ENCODE measurements around the gene TRAPPC2. TPM values are rescaled to one million over a fixed set of nuclear protein-coding genes. Genes with fewer than 3 reads are reported as not detected.

The TRAPPC2 gene
- total RNA-seq, 2 experiments from 2014 or later, result 22.2 to 27.0 TPM

- POLR2A ChIA-PET, result interaction anchor here (0.8 to 1.3 kb wide), 2 partner anchors 18 to 20 kb away, joined by 3 to 4 read pairs; no protein-coding TSS in a partner anchor
- TF ChIP-seq EZH2phosphoT487 (IDR thresholded peaks at IDR 0.05; ENCODE audit: borderline replicate concordance, low read depth, low read length), result no peak
- TF ChIP-seq, protein P1, sequence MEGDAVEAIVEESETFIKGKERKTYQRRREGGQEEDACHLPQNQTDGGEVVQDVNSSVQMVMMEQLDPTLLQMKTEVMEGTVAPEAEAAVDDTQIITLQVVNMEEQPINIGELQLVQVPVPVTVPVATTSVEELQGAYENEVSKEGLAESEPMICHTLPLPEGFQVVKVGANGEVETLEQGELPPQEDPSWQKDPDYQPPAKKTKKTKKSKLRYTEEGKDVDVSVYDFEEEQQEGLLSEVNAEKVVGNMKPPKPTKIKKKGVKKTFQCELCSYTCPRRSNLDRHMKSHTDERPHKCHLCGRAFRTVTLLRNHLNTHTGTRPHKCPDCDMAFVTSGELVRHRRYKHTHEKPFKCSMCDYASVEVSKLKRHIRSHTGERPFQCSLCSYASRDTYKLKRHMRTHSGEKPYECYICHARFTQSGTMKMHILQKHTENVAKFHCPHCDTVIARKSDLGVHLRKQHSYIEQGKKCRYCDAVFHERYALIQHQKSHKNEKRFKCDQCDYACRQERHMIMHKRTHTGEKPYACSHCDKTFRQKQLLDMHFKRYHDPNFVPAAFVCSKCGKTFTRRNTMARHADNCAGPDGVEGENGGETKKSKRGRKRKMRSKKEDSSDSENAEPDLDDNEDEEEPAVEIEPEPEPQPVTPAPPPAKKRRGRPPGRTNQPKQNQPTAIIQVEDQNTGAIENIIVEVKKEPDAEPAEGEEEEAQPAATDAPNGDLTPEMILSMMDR (conservative IDR thresholded peaks at IDR 0.05; ENCODE audit: low read length), result no peak
- Histone ChIP-seq H3K9me2 (ENCODE audit: insufficient read depth, low read length) (no peaks in the 10 kb centered on the region), H3K9me3 (ENCODE audit: low read length) (no peaks in the 10 kb centered on the region), H3K4me2 (ENCODE audit: low read length) (no peak overlapping the region), H3K36me3 (ENCODE audit: insufficient read depth, low read length) (peaks cover 95% of the 10 kb centered on the region), H3K27ac (ENCODE audit: low read depth, low read length, poor library complexity, severe bottlenecking) (no peak overlapping the region), H4K20me1 (ENCODE audit: insufficient read depth, low read length) (no peaks in the 10 kb centered on the region), H2AFZ (ENCODE audit: low read length) (no peak overlapping the region), H3K4me3 (ENCODE audit: low read depth, low read length, poor library complexity, severe bottlenecking) (no peak overlapping the region), H3K79me2 (ENCODE audit: insufficient read depth, low read depth, low read length) (peaks cover 17% of the 10 kb centered on the region), H3K4me1 (ENCODE audit: insufficient read depth, low read length, poor library complexity, severe bottlenecking) (peaks cover 13% of the 10 kb centered on the region)
- CTCF ChIA-PET (ENCODE audit: unreplicated experiment), result no interaction called here
- BruUV-seq (replicated peaks), result no TSS peak
- no peak for DNase-seq (ENCODE audit: low spot score)
- intact Hi-C loops (cut with micrococcal nuclease; ENCODE audit: unreplicated experiment), result no loop called here
Observed at GRCh38 chrX:13716455-13716854, 18.0 kb downstream of the TRAPPC2 start.

DNA sequence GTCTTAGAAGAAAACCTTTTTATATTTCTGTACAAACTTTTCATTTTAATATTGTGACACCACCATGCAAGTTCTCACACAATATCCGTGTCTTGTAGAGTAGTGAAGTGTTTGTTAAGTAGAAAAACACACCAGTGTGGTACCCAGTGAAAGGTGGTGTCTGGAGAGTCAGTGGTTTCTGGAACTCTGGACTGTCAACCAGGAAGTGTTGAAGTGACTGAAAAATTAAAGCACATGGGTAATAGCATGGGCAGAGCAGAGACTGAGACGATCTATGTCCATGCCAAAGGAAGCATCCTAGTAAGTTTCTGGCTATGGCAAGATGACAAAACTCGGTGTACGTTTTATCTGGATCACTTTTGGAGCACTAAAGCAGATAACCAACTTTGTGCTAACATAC lies 23.3 kb downstream of the TRAPPC2 start:
- Histone ChIP-seq H4K20me1 (ENCODE audit: insufficient read depth, low read length) (no peaks in the 10 kb centered on the region), H2AFZ (ENCODE audit: low read length) (no peak overlapping the region), H3K4me3 (ENCODE audit: low read depth, low read length, poor library complexity, severe bottlenecking) (no peak overlapping the region), H3K9me3 (ENCODE audit: low read length) (no peaks in the 10 kb centered on the region), H3K4me1 (ENCODE audit: insufficient read depth, low read length, poor library complexity, severe bottlenecking) (no peaks in the 10 kb centered on the region), H3K27ac (ENCODE audit: low read depth, low read length, poor library complexity, severe bottlenecking) (no peak overlapping the region), H3K9me2 (ENCODE audit: insufficient read depth, low read length) (no peaks in the 10 kb centered on the region), H3K36me3 (ENCODE audit: insufficient read depth, low read length) (peaks cover 89% of the 10 kb centered on the region), H3K79me2 (ENCODE audit: insufficient read depth, low read depth, low read length) (no peaks in the 10 kb centered on the region; the same call in 1 of the 2 replicates), H3K4me2 (ENCODE audit: low read length) (no peak overlapping the region)
- ChIA-PET POLR2A (no interaction called here), CTCF (ENCODE audit: unreplicated experiment) (no interaction called here)
- intact Hi-C loops (cut with micrococcal nuclease; ENCODE audit: unreplicated experiment), result no loop called here
- no TSS peak for BruUV-seq (replicated peaks)
- TF ChIP-seq EZH2phosphoT487 (IDR thresholded peaks at IDR 0.05; ENCODE audit: borderline replicate concordance, low read depth, low read length), result no peak
- TF ChIP-seq, protein P1 (conservative IDR thresholded peaks at IDR 0.05; ENCODE audit: low read length), result no peak
- DNase-seq (ENCODE audit: low spot score), result no peak

DNA sequence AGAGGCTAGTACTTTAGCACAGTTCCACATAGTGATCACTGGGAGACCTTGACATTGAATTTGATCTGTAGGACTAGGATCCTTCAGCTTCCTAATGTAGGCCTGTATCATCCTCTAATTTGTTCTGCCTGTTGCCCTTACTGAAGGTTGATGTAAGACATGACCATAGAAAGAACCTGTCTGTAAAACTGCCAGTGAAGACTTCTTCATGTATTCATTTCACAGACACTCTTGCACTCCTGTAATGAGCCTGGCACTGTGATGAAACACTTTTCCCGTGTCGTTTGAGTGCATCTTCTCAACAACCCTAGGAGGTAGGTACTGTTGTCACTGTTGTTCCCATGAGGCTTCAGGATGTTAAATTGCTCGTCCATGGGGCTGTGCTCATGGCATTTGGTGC lies 30.8 kb downstream of the TRAPPC2 start:
- Histone ChIP-seq H3K4me3 (ENCODE audit: low read depth, low read length, poor library complexity, severe bottlenecking) (no peak overlapping the region), H3K4me2 (ENCODE audit: low read length) (no peak overlapping the region), H3K9me3 (ENCODE audit: low read length) (no peaks in the 10 kb centered on the region), H4K20me1 (ENCODE audit: insufficient read depth, low read length) (peaks cover 4% of the 10 kb centered on the region; the same call in 1 of the 2 replicates), H3K36me3 (ENCODE audit: insufficient read depth, low read length) (peaks cover 30% of the 10 kb centered on the region), H3K4me1 (ENCODE audit: insufficient read depth, low read length, poor library complexity, severe bottlenecking) (peaks cover 11% of the 10 kb centered on the region), H3K27ac (ENCODE audit: low read depth, low read length, poor library complexity, severe bottlenecking) (no peak overlapping the region), H2AFZ (ENCODE audit: low read length) (no peak overlapping the region), H3K9me2 (ENCODE audit: insufficient read depth, low read length) (no peaks in the 10 kb centered on the region), H3K79me2 (ENCODE audit: insufficient read depth, low read depth, low read length) (peaks cover 28% of the 10 kb centered on the region)
- no TSS peak for BruUV-seq (replicated peaks)
- TF ChIP-seq, protein P1 (conservative IDR thresholded peaks at IDR 0.05; ENCODE audit: low read length), result no peak
- TF ChIP-seq EZH2phosphoT487 (IDR thresholded peaks at IDR 0.05; ENCODE audit: borderline replicate concordance, low read depth, low read length), result no peak
- intact Hi-C loops (cut with micrococcal nuclease; ENCODE audit: unreplicated experiment), result no loop called here
- DNase-seq (ENCODE audit: low spot score), result no peak
- ChIA-PET CTCF (ENCODE audit: unreplicated experiment) (no interaction called here), POLR2A (interaction anchor here (0.5 to 0.7 kb wide), 2 partner anchors 315 to 630 kb away, joined by 3 read pairs; no protein-coding TSS in a partner anchor)
